Activated CD8-positive, alpha-beta memory T cell treated with anti-CD3 and anti-CD28 coated beads, Interleukin-2, amount 10 ng/mL, durations not matched to agents 7 days and 5 days (primary cell): ENCODE data around the gene PSTPIP1. TPM values are rescaled to one million over a fixed set of nuclear protein-coding genes. Genes with fewer than 3 reads are reported as not detected.

Experiments used
- ATAC-seq: fragments of 150-1000 bp; cut with Tn5 transposase; one replicate; pipeline ENCODE4 v1.10.0; 2021; ENCODE audit warnings: moderate library complexity
- CTCF ChIA-PET: fragments of 350-600 bp; sonication (Branson Sonifier 250); formaldehyde crosslinking; loops from one replicate; lab custom pipeline; 2021; ENCODE audit warnings: antibody characterized with exemption; lab: Charles Lee
- DNase-seq: peaks from one replicate; pipeline ENCODE4 v3.0.0-alpha.2; 2020
- H3K27ac Mint-ChIP-seq: one replicate; pipeline ENCODE4 v1.8.0; 2021; ENCODE audit warnings: mild to moderate bottlenecking, mixed read lengths
- H3K27me3 Mint-ChIP-seq: one replicate; pipeline ENCODE4 v1.8.0; 2021; ENCODE audit warnings: mixed read lengths
- H3K36me3 Mint-ChIP-seq: one replicate; pipeline ENCODE4 v1.8.0; 2021; ENCODE audit warnings: mild to moderate bottlenecking, mixed read lengths
- H3K4me1 Mint-ChIP-seq: one replicate; pipeline ENCODE4 v1.8.0; 2021; ENCODE audit warnings: mixed read lengths
- H3K4me3 Mint-ChIP-seq: one replicate; pipeline ENCODE4 v1.8.0; 2021; ENCODE audit warnings: mild to moderate bottlenecking, moderate library complexity, mixed read lengths
- H3K9me3 Mint-ChIP-seq: one replicate; pipeline ENCODE4 v1.8.0; 2022; ENCODE audit warnings: low read depth, mixed read lengths
- total RNA-seq, 2 experiments: library from RNA; stranded (reverse); gene quantifications; one replicate each; pipeline ENCODE4 v1.2.3, GENCODE V29; 2021

The PSTPIP1 gene
- total RNA-seq, 2 experiments from 2014 or later, result 157 to 255 TPM

DNA sequence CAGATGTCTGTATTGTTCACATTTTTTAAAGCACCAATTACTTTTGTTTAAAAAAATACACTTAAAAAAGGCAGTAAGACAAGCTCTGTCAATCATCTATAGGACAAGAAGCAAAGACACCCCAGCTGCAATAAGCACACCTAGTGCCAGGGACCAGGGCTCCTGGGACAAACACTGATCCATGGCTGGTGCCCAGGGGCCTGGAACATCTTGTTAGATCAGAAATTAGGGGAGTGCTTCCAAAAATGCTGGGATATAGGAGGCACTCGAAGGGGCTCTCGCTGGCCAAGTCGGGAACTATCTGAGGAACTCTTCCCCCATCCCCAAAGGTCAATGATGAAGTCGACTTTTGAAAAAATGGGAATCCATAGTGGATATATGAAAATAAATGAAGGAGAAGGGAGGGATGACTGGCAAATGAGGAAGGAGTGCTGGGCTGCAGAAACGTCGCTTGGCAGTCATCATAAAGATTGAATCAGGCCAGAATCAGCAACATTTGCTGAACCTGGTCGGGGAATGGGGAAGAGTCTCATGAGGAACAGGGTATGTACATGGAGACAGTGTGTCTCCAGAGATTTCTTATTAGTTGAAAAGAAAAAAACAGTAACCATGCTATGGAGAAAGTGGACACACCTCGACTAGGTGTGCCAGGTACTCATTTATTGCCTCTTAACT, 47.5 kb downstream of the PSTPIP1 start:
- no peaks in the 10 kb centered on the region for H3K27me3 Mint-ChIP-seq
- peaks cover 53% of the 10 kb centered on the region for H3K36me3 Mint-ChIP-seq
- DNase-seq, result no peak
- no peak overlapping the region for H3K27ac Mint-ChIP-seq
- H3K9me3 Mint-ChIP-seq, result peaks cover 2% of the 10 kb centered on the region
- no peak overlapping the region for H3K4me3 Mint-ChIP-seq
- ATAC-seq, result no peak
- H3K4me1 Mint-ChIP-seq, result peaks cover 6% of the 10 kb centered on the region
- CTCF ChIA-PET, result interaction anchor here (2.3 kb wide), 1 partner anchor 19 kb away, joined by 6 read pairs; no protein-coding TSS in a partner anchor

DNA sequence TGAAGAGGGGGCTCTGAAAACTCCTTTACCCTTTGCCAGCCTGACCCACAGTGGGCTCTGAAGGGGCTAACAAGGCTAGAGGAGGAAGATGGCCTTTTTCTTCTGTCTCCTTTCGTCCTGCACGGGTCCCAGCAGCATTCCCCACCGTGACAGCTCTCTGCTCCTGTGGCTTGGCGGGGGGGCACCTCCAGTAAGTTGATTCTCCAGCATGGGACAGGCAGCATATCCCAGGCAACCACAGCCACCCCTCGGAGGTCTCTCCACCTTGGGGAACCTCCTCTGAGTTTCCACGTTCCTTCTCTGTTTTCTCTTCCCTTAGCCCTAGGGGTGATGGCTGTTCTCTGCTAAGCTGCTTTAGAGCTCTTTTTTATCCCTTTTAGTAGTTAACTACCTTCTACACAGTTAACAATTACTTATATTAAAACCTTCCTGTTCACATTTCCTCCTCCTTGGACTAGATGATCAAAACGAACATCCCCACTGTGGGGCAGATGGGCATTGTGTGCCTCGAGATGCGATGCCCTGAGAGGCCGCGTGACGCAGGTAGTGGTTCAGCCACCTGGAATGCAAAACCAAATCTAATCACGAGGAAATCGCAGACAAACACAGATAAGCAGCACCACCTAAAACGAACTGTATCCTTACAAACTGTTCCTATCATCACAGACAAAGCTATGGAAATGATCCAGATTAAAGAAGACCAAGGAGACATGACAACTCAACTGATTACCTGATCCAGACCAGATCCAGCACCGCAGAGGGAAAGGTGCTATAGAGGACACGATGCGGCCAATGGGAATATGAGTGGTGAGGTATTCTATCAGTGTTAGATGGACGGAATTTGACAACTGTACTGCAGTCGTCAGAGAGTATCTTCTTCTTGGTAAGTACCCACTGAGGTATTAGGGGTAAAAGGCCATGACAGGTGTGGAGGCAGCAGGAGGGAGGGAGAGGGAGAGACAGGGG, 48.3 kb downstream of the PSTPIP1 start:
- peaks cover 54% of the 10 kb centered on the region for H3K36me3 Mint-ChIP-seq
- DNase-seq (no peak), ATAC-seq (no peak)
- no peaks in the 10 kb centered on the region for H3K9me3 Mint-ChIP-seq
- no peak overlapping the region for H3K4me3 Mint-ChIP-seq
- H3K4me1 Mint-ChIP-seq, result peaks cover 6% of the 10 kb centered on the region
- CTCF ChIA-PET, result interaction anchor here (1.0 to 2.3 kb wide), 4 partner anchors 8 to 65 kb away, joined by 3 to 6 read pairs (median 4); no protein-coding TSS in a partner anchor
- H3K27me3 Mint-ChIP-seq, result no peaks in the 10 kb centered on the region
- no peak overlapping the region for H3K27ac Mint-ChIP-seq

DNA sequence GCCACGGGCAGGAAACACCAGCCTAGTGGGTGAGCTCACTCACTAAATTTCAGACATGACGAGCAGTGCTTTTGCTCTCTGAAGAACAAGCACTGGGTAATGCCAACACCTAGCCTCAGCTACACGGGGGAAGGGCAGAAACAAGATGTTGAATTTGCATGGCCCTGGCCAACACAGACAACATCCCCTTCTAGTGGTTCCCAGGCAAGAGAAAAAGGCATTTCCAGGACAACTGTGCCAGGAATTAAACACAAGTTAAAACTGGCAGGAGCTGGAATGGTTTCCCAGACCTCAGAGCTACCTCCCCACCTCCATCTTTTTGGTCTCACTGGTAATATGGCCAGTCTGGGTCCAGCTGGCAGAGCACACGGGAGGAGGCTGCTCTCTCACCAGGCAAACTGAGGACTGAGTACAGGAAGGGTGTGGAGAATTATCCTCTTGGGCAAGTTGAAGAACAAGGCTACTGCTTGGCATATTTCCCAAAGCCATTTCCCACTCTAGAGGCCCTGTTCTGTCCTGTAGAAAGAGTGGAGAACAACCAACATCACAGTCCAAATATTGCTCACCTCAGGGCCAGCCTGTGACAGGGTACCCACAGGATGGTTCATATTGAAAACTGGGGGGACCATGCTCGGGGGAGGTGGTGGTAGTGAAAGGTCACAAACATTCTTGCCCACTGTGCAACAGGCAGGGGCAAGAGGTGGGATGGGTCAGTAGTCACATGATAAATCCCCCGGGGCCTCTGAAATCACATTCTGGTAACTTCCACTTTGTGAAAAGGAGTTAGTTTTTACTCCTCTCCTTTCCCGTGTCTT, 49.5 kb downstream of the PSTPIP1 start:
- H3K36me3 Mint-ChIP-seq, result peaks cover 62% of the 10 kb centered on the region
- no peaks in the 10 kb centered on the region for H3K9me3 Mint-ChIP-seq
- H3K4me3 Mint-ChIP-seq, result no peak overlapping the region
- ATAC-seq, result no peak
- H3K27me3 Mint-ChIP-seq, result no peaks in the 10 kb centered on the region
- no peak for DNase-seq
- peaks cover 6% of the 10 kb centered on the region for H3K4me1 Mint-ChIP-seq
- no peak overlapping the region for H3K27ac Mint-ChIP-seq
- CTCF ChIA-PET, result interaction anchor here (1.0 to 1.7 kb wide), 3 partner anchors 9 to 66 kb away, joined by 3 to 4 read pairs (median 3); no protein-coding TSS in a partner anchor

DNA sequence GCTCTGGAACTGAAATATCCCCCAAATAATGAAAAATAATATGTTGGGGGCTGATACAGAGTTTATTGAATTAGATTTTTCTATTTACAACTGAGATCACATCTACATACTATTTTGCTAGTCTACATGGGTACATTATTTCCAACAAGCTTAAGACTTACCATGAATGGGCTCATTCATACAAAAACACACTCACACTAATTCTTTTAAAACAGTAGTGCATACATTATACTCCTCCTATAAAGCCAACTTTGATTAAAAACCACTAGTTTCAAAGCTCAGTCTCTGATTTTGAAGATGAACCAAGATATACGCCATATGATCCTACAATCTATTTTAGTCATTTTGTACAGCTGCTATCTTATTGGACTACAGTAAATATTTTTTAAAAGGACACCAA, 51.1 kb downstream of the PSTPIP1 start:
- Mint-ChIP-seq H3K4me3 (no peak overlapping the region), H3K36me3 (peaks cover 57% of the 10 kb centered on the region), H3K9me3 (no peaks in the 10 kb centered on the region), H3K4me1 (peaks cover 2% of the 10 kb centered on the region), H3K27me3 (no peaks in the 10 kb centered on the region), H3K27ac (no peak overlapping the region)
- ATAC-seq, result no peak
- no peak for DNase-seq
- CTCF ChIA-PET, result interaction anchor here (1.2 to 2.6 kb wide), 2 partner anchors 12 to 72 kb away, joined by 4 to 10 read pairs; no protein-coding TSS in a partner anchor

DNA sequence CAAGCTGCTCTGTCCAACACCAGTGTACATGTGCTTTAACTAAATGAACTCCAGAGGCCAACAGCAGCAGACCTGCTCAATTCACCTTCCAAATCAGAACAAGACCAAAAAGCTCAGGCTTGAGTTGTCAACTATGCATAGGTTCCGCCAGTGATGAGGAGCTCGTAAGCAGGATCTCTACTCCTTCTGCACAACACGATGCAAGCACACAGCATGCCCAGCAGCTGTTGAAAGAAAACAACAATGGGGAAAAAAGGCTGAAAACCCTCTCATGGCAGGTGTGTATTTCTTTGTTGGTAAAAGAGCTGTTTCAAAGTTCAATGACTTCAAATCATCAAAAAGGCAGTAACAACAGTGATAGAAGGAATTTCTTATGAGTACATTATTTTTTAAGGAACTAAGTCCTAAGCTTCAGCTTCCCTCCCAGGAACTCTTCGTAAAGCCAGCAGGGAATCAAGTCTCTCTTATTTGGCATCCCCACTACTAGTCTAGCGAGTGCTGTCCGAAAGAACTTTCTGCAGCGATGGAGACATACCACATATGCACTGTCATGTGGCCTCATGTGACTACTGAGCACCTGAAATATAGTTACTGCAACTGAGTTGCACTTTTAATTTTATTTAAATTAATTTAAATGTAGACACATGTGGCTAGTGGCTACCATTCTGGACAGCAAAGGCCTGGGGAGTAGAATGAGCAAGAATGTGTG, 51.9 kb downstream of the PSTPIP1 start:
- CTCF ChIA-PET, result interaction anchor here (2.6 kb wide), 1 partner anchor 73 kb away, joined by 10 read pairs; no protein-coding TSS in a partner anchor
- ATAC-seq, result no peak
- no peak overlapping the region for H3K4me3 Mint-ChIP-seq
- no peaks in the 10 kb centered on the region for H3K9me3 Mint-ChIP-seq
- H3K36me3 Mint-ChIP-seq, result peaks cover 57% of the 10 kb centered on the region
- no peak overlapping the region for H3K27ac Mint-ChIP-seq
- peaks cover 2% of the 10 kb centered on the region for H3K4me1 Mint-ChIP-seq
- no peak for DNase-seq
- H3K27me3 Mint-ChIP-seq, result no peaks in the 10 kb centered on the region

DNA sequence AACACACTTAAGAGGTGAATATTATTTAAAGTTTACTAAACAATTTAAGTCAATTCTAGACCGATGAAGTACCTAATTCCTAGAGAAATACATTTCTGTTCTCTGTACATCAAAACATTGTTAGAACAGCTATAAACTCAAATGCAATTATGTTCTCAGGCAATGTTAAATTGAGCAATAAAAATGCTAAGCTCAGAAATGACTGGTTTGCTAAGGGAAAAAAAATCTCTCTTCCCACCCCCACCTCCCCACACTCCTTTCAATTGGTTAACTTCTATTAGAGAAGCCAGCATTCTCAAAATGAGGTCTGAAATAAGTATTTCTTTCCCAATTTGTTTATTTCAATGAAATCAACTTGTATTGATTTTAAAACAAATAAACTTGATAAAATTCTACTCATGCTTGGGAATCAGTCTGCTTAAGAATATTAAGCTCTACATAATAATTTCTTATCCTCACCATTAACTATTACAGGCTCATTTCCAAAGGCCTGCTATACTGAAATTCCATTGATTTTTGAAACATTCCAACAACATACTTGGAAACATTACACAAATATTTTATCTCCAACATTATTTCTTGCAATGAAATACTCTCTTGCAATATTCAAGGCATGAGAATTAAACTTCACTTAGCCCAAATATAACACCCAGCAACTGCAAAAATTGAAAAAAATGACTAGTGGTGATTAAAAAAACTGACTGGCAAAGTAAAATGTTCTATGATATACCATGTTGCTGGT, 53.4 kb downstream of the PSTPIP1 start:
- Mint-ChIP-seq H3K4me3 (no peak overlapping the region), H3K36me3 (peaks cover 51% of the 10 kb centered on the region), H3K27ac (no peak overlapping the region), H3K27me3 (no peaks in the 10 kb centered on the region), H3K9me3 (no peaks in the 10 kb centered on the region), H3K4me1 (peaks cover 2% of the 10 kb centered on the region)
- CTCF ChIA-PET, result interaction anchor here (1.3 to 2.6 kb wide), 3 partner anchors 13 to 75 kb away, joined by 4 to 10 read pairs (median 6); no protein-coding TSS in a partner anchor
- ATAC-seq, result no peak
- DNase-seq, result no peak

DNA sequence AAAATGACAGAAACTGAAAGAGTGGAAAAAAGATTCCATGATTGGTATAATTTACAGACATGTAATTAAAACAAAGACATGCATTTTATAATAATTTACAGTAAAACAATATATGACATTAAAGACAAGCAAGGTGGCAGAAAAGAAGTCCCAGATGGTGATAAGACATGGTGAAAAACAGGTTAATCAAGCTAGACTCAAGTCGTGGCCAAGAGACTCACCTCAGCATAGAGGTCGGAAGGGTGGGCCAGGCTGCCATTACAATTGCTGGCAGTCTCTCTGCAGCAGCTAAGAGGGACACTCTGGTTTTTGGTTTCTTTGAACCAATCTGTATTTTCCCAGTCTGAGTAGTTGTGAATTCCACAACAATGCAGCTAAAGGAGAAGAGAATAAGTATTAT, 57.6 kb downstream of the PSTPIP1 start:
- ATAC-seq (no peak), DNase-seq (no peak)
- Mint-ChIP-seq H3K9me3 (no peaks in the 10 kb centered on the region), H3K27ac (no peak overlapping the region), H3K4me3 (no peak overlapping the region), H3K27me3 (no peaks in the 10 kb centered on the region), H3K36me3 (peaks cover 23% of the 10 kb centered on the region), H3K4me1 (peaks cover 3% of the 10 kb centered on the region)
- CTCF ChIA-PET, result interaction anchor here (1.1 to 1.3 kb wide), 2 partner anchors 22 to 79 kb away, joined by 3 to 4 read pairs; no protein-coding TSS in a partner anchor

DNA sequence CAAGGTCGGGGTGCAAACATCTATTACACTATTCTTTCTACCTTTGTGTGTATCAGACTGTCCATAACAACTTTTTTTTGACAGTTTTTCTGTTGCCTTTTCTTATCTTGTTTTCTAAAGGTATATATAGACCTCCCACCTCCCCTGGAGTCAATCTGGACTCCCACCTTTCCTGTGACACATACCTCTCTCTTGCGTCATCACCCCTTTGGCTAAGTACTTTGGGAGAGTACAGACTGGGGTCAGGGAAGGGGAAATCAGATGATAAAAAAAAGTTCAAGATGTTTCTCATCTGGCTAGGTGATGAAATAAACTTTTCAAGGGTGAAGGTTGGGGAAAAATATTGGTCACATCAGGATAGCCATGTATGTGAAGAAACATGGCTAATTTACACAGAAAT, 58.8 kb downstream of the PSTPIP1 start:
- Mint-ChIP-seq H3K27ac (no peak overlapping the region), H3K9me3 (no peaks in the 10 kb centered on the region), H3K36me3 (peaks cover 16% of the 10 kb centered on the region), H3K4me1 (peaks cover 12% of the 10 kb centered on the region), H3K27me3 (no peaks in the 10 kb centered on the region), H3K4me3 (no peak overlapping the region)
- no peak for ATAC-seq
- DNase-seq, result no peak
- CTCF ChIA-PET, result no interaction called here

DNA sequence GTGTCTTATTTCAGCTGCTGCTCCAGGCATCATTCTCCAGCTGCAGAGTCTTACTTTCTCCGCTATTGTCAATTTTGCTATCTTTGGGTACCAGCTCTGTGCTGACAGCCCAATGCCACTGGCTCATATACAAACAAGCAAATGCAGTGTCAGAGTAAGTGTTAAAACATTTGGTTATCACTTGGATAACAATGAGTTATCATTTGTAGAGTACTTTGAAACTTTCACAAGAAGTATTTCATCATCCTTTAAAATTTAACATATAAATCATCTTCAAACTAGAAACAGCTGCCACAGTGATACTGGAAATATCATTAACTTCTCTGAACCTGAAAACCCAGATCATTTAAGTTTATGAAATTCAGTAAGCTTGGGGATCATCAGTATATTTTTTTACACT, 62.1 kb downstream of the PSTPIP1 start:
- peaks cover 30% of the 10 kb centered on the region for H3K4me1 Mint-ChIP-seq
- H3K4me3 Mint-ChIP-seq, result no peak overlapping the region
- ATAC-seq, result no peak
- H3K36me3 Mint-ChIP-seq, result peaks cover 6% of the 10 kb centered on the region
- no peak overlapping the region for H3K27ac Mint-ChIP-seq
- CTCF ChIA-PET, result interaction anchor here (1.1 to 1.7 kb wide), 2 partner anchors 26 to 84 kb away, joined by 3 to 7 read pairs; no protein-coding TSS in a partner anchor
- no peaks in the 10 kb centered on the region for H3K27me3 Mint-ChIP-seq
- H3K9me3 Mint-ChIP-seq, result no peaks in the 10 kb centered on the region
- no peak for DNase-seq

DNA sequence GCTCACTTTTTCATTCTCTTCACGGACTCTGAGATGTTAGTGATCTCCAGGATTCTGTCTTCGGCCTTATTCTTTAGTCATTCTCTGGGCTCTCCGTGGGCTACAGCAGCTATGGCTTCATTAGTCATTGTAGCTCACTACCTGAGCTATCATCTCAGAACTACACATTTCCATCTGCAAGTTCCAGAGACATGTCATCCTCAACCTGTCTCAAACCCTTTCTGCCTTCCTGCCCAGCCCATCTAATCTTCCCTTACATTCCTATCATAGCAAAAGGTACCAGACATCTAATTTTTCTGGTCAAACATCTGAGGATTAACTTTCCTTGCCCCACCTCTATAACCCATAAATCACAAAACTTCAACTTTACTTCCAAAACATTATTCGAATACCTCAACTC, 62.8 kb downstream of the PSTPIP1 start:
- H3K36me3 Mint-ChIP-seq, result peaks cover 6% of the 10 kb centered on the region
- DNase-seq (no peak), ATAC-seq (no peak)
- no peaks in the 10 kb centered on the region for H3K9me3 Mint-ChIP-seq
- no peak overlapping the region for H3K27ac Mint-ChIP-seq
- CTCF ChIA-PET, result interaction anchor here (1.1 to 2.3 kb wide), 4 partner anchors 12 to 84 kb away, joined by 3 to 7 read pairs (median 4); no protein-coding TSS in a partner anchor
- no peak overlapping the region for H3K4me3 Mint-ChIP-seq
- peaks cover 30% of the 10 kb centered on the region for H3K4me1 Mint-ChIP-seq
- no peaks in the 10 kb centered on the region for H3K27me3 Mint-ChIP-seq

DNA sequence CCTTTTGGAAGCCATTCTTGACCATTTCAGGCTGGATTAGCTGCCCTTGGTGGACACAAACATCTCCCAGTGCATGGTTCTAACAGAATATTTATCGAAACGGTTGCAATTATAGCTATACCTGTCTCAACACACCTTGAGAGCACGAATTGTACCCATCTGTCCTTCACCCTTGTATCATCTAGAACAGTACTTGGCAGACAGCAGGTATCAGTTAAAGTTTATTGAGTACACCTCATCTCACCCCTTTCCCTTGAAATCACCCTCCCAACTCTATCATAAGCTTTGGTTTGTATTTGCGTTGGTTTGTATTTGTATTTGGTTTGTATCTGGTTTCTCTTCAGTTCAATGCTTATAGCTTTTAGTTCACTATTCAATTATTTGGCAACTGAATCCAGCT, 63.5 kb downstream of the PSTPIP1 start:
- H3K27ac Mint-ChIP-seq, result no peak overlapping the region
- peaks cover 33% of the 10 kb centered on the region for H3K4me1 Mint-ChIP-seq
- no peaks in the 10 kb centered on the region for H3K27me3 Mint-ChIP-seq
- CTCF ChIA-PET, result interaction anchor here (1.1 to 2.3 kb wide), 5 partner anchors 13 to 85 kb away, joined by 3 to 7 read pairs (median 4); no protein-coding TSS in a partner anchor
- no peak for ATAC-seq
- peaks cover 8% of the 10 kb centered on the region for H3K36me3 Mint-ChIP-seq
- no peaks in the 10 kb centered on the region for H3K9me3 Mint-ChIP-seq
- no peak for DNase-seq
- H3K4me3 Mint-ChIP-seq, result no peak overlapping the region
